GM12892 (cell line): ENCODE measurements around the gene FEV.

Experiments
- POLR2A ChIP-seq: IDR thresholded peaks from 2 replicates; pipeline ENCODE4 v1.6.1; 2011; ENCODE audit warnings: low read depth, low read length, control low read depth
- POLR2AphosphoS5 ChIP-seq: IDR thresholded peaks from 2 replicates; pipeline ENCODE4 v1.6.1; 2011; ENCODE audit warnings: low read depth, low read length, control low read depth
- TAF1 ChIP-seq: IDR thresholded peaks from 2 replicates; pipeline ENCODE4 v1.6.1; 2011; ENCODE audit warnings: low read depth, mild to moderate bottlenecking, control low read depth, low read length, borderline replicate concordance

DNA sequence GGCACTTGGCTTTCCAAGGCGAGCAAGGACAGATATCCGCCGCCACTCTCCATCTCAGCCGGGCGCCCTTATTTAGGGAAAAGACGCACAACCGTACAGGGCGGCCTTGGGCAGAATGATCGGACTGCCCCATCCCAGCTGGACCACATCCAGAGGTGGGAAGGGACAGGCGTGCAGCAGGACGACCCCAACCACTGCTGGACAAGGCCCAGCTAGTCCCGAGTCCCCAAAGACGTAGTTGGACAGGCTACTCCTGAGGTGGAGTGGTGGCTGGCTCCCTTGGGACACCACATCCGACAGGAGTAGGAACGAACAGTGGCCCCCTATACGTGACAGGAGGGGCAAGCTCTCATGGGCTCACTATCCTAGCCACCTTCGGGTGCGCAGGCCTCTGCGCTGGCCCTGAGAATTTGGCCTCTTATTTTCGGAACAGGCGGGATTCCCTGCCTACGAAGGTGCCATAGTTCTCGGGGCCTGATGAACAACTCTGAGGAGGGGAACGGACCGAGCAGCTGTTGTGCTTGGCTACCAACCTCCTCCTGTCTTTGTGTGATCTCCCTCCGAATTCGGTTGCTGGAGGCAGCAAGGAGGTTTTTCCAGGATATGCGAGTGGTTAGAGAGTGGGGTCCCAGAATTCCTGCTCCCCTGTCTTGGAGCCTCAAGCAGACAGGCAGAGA, 2.3 kb downstream of the FEV start:
- TF ChIP-seq POLR2AphosphoS5 (no peak), POLR2A (no peak), TAF1 (no peak)
